Liver (tissue), 3 donors: ENCODE results near the gene AIDA.

Experiments
- EGR1 ChIP-seq, 2 donors: IDR thresholded peaks; 2 replicates each; pipeline ENCODE4 v1.6.1; 2016 to 2018; ENCODE audit warnings: antibody characterized with exemption in 2 of 2, low read depth in 2 of 2
- FOXA1 ChIP-seq: IDR thresholded peaks from 2 replicates; pipeline ENCODE4 v1.6.1; 2016; ENCODE audit warnings: antibody characterized with exemption
- JUND ChIP-seq, 2 donors: IDR thresholded peaks; 2 replicates each; pipeline ENCODE4 v1.6.1; 2016; ENCODE audit warnings: antibody characterized with exemption in 2 of 2
- RAD21 ChIP-seq, 2 donors: IDR thresholded peaks; 2 replicates each; pipeline ENCODE4 v1.6.1; 2016; ENCODE audit warnings: antibody characterized with exemption in 2 of 2, mild to moderate bottlenecking in 2 of 2
- REST ChIP-seq: IDR thresholded peaks from 2 replicates; pipeline ENCODE4 v1.6.1; 2016; ENCODE audit warnings: antibody characterized with exemption, mild to moderate bottlenecking
- RXRA ChIP-seq, 2 donors: IDR thresholded peaks; 2 replicates each; pipeline ENCODE4 v1.6.1; 2017 to 2018; ENCODE audit warnings: antibody characterized with exemption in 2 of 2, mild to moderate bottlenecking in 1 of 2
- TAF1 ChIP-seq: conservative IDR thresholded peaks from 2 replicates; pipeline ENCODE4 v1.6.1; 2016; ENCODE audit warnings: antibody characterized with exemption, mild to moderate bottlenecking
- YY1 ChIP-seq: IDR thresholded peaks from 2 replicates; pipeline ENCODE4 v1.6.1; 2016; ENCODE audit warnings: antibody characterized with exemption, mild to moderate bottlenecking
- ZBTB33 ChIP-seq: IDR thresholded peaks from 2 replicates; pipeline ENCODE4 v1.6.1; 2016; ENCODE audit warnings: antibody characterized with exemption
- TF ChIP-seq, protein P1 (sequence below): fragments of 150-350 bp; IDR thresholded peaks from 2 replicates; pipeline ENCODE4 v1.5.1; 2017; ENCODE audit warnings: improper control_type of control experiment, low read depth, low read length; ENCODE audit not compliant: missing input control
- TF ChIP-seq, protein P2 (sequence below): IDR thresholded peaks from 2 replicates; pipeline ENCODE4 v1.6.1; 2016; ENCODE audit warnings: antibody characterized with exemption
- donor health status: healthy.
- donor health status: healthy.

GRCh38 chr1:222670110-222670509 lies 42.2 kb downstream of the AIDA start:
- no peak for TF ChIP-seq RAD21 (IDR thresholded peaks at IDR 0.05)
- TF ChIP-seq FOXA1: no peak
- TF ChIP-seq, protein P1, sequence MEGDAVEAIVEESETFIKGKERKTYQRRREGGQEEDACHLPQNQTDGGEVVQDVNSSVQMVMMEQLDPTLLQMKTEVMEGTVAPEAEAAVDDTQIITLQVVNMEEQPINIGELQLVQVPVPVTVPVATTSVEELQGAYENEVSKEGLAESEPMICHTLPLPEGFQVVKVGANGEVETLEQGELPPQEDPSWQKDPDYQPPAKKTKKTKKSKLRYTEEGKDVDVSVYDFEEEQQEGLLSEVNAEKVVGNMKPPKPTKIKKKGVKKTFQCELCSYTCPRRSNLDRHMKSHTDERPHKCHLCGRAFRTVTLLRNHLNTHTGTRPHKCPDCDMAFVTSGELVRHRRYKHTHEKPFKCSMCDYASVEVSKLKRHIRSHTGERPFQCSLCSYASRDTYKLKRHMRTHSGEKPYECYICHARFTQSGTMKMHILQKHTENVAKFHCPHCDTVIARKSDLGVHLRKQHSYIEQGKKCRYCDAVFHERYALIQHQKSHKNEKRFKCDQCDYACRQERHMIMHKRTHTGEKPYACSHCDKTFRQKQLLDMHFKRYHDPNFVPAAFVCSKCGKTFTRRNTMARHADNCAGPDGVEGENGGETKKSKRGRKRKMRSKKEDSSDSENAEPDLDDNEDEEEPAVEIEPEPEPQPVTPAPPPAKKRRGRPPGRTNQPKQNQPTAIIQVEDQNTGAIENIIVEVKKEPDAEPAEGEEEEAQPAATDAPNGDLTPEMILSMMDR: no peak
- no peak for TF ChIP-seq TAF1
- TF ChIP-seq, protein P2, sequence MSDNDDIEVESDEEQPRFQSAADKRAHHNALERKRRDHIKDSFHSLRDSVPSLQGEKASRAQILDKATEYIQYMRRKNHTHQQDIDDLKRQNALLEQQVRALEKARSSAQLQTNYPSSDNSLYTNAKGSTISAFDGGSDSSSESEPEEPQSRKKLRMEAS: no peak
- no peak for TF ChIP-seq REST
- no peak for TF ChIP-seq RXRA (IDR thresholded peaks at IDR 0.05)
- no peak for TF ChIP-seq ZBTB33
- TF ChIP-seq JUND (IDR thresholded peaks at IDR 0.05): no peak
- no peak for TF ChIP-seq YY1
- no peak for TF ChIP-seq EGR1 (IDR thresholded peaks at IDR 0.05; ENCODE audit: low read depth in 2 of 2)
